OCI-M2 (cell line): Measurements from ENCODE around the gene USP6NL.

Source experiments
- DNase-seq: peaks from one replicate; lab custom pipeline; 2025; ENCODE audit not compliant: unreplicated experiment; lab: John Stamatoyannopoulos, UW

Gene USP6NL

DNA sequence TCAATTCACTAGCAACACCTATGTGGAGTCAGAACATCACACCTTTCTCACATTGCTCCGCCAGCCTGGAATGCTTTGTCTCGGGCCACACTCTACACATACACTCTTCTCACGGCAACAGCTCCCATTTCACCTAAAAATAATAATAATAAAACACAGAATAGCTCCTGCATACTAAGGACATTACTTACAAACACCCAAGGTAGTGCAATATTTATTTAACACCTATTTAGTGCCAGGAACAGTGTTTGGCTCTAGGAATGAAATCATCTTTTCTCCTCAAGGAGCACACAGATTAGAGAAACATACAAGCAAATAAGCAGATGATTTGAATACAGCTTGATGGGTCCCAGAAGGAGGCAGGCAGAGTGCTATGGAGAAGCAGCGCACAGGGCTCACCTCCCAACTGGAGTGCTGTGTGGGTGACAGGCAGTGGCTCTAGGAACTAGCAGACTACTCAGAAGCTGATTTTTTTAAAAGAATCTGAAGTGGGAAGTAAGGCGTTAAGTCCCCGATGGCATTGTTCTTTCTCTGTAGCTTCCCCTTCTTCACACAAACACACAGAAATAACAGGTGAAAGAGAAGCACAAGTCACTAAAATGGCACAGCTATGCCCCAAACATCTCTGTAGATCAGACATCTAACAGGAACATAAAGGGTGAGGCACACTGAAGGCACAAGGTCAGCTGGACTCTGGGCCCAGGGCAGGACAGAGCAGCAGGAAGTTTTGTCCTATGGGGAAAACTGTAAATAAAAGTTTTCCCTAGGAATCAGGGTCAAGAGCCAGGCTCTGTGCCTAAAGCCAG is 16.7 kb downstream of the USP6NL start:
- DNase-seq: no peak

DNA sequence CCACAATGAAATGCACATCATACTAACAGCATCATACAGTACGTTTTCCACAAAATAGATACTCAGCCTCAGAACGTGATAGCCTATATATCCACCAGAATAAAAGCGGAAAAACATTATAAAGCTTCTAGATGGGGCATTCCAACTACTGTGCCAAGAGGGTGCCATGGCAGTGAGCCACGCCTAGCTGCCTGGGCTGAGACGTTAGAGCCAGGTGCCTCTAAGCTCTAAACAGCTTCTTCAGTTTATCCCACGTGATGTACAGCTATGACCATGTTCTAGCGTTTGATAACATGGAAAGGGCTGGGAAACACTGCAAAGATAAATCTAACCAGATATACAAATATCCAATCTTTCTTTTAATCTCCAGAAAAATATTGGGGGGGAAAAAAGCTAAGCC is 17.8 kb downstream of the USP6NL start:
- DNase-seq: no peak

DNA sequence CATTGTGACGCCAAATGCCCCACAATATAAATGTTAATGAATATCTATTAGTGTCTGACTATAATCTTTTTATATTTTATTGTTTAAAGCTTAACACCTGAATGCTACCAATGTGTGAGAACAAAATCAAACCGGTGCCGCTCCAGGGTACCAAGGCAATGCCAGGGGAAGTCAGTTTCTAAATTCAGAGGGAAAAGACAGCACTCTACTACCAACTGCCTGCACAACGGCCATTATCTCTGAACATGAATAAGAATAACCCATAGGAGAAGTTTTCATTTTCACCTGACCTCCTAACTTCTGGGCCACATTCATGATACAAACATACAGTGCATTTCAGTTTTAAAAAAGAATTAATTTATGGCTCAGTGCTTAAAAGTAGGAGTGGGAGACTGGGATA is 21.7 kb downstream of the USP6NL start:
- DNase-seq: no peak

DNA sequence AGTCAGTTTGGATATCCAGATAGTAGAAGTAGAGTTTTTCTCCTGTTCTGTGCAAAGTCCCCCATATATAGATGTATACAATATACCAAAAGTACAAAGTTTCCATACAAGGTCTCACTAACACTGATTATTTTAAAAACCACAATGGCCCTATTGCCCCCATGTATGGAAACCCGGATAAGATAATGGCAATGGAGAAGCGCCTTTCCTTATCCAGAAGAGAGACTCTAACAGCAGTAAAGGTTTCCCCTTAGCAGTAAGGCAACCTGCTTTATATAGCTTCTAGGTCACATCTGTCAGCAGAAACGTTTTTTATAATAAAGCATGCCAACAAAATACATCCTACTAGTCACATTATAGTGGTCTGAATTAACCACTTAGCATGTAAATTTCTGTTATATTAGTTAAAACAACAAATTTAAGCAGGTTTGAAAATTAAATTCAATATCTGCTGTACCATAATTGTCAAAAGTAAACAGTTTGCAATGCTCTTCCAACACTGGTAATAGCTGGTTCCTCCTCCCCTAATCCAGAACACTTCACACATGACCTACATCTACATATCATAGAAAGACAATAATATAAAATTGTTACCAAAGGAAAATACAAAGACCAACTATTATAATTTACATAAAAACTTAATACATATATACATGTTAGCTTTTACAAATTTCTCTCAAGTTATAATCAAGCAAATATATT is 22.4 kb downstream of the USP6NL start:
- DNase-seq: no peak

DNA sequence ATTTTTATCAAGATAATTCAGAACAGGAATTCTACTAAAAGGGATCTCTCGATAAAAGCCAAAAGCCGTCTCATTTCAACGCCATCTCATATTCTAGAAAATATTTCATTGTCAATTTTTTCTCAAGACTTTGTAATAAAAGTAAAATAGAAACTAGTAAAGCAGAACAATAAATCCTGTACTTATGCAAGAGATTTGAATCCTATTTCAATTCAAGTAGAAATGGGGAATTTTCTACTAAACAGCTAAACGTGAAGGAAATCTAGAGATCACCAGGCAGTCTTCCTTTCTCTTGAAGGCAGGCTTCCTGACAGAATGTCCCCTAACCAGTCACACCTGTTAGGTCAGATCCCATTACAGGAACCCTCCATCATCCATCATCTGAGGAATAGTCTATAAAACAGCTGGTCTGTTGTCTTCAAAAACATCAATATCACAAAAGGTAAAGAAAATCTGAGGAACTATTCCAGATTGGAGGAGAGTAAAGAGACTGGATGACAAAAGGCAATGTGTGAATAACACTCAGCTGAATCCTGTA is 23.7 kb downstream of the USP6NL start:
- no peak for DNase-seq

DNA sequence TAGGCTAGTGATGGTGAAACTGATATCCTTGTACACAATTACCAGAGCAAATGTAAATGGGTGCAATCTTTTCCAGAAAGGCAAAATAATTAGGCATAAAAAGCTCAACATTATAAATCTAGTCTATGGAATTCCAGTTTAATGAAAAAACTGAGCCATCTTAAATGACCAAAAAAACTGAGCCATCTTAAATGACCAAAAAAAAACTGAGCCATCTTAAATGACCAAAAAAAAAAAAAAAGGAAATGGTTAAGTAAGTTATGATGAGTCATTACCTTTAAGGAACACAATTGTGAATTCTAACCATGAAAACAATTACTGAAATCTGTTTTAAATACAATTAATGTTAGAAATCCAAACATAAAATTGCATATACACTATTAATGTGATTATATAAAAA is 25.3 kb downstream of the USP6NL start:
- DNase-seq: no peak

DNA sequence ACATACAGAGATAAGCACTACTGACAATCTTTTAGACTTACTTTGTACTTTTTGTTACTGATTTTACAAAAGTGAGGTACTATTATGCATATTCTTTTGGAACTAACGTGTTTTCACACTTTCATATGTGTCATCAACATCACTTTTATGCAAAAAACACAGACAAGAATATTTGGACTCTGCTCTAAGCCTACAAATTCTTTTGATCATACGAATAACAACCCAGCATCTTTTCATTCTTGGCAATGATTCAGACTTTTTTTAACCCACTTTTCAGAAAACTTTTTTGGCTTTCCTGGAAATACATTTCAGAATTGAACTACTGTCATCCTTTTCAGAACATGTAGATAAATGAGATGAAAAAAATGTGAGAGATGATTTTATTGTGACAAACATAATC is 30.2 kb downstream of the USP6NL start:
- DNase-seq: no peak

DNA sequence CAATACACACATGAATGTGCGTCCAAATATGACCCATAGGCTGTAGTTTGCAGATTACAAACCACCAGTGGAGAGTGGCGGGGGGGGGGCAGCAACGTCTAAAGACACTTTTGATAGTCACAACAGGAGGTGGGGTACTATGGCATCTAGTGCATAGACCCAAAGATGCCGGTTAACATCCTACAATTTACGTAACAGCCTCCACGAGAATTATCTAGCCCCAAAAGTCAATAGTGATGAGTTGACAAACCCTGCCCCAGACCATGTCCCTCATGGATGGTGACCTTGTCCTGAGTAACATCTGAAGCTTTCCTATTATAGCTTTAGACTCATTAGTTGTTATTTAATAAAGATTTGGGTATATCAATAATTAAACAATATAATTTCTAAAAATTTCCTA is 31.6 kb downstream of the USP6NL start:
- DNase-seq: no peak

DNA sequence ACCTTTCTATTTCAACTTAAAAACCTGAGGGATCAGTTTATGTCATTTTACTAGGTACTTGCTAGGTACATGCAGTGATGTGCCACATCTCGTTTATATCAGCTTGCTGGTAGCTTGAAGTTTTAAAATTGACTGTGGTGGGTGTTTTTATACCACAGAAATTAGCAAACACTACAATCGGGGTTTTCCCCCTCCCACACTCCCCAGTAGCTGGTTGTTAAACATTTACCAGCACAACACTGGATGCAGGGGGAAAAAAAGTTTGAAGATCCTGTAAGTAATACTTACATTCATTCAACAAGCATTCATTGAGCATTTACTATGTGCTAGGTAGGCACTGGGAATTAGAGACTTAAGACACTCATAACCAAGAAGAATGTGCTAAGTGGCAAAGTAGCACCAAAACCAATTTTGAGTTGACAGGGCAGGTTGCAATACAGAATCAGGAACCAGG is 32.6 kb downstream of the USP6NL start:
- no peak for DNase-seq

DNA sequence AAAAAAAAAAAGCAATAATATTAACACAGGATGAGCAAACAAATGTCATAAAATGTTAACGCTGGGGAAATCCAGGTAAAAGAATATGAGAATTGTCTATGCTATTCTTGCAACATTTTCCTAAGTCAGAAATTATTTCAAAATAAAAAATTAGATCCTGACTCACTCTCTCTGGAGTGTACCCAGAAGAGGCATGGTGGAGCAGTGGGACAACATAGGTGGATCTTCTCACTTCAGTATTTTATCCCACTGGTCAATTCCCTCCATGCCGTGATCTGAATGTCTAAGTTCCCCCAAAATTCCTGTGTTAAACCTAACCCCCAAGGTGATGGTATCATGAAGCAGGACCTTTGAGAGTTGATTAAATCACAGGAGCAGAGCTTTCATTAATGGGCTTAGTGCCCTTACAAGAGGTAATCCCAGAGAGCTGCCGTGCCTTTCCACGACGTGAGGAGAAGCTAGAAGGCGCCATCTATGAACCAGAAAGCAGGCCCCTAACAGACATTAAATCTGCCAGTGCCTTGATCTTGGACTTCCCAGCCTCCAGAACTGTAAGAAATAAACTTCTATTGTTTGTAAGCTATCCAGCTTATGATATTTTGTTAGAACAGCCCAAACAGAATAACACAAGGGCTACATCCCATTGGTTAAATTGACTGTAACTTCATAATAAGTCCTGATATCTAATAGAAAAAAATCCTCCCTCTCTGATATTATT is 35.2 kb downstream of the USP6NL start:
- DNase-seq: no peak

DNA sequence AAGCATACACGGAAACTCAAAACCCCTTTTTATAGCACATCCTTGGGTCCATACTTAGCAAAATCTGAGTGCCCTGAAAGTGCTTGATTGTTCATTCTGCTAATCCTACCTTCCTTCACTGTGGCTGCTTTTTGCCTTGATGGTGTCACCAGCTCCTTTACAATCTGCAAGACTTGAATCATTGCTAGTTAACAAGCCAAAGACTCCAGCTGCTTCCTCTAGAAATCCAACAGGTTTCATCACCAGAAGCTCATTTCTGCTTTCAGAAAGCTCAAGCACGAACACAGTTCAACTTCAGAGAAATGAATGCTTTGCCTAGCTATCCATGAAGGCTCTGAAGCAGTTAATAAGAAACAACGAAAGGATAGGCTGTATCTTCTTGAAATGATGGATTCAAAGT is 38.0 kb downstream of the USP6NL start:
- DNase-seq: no peak

DNA sequence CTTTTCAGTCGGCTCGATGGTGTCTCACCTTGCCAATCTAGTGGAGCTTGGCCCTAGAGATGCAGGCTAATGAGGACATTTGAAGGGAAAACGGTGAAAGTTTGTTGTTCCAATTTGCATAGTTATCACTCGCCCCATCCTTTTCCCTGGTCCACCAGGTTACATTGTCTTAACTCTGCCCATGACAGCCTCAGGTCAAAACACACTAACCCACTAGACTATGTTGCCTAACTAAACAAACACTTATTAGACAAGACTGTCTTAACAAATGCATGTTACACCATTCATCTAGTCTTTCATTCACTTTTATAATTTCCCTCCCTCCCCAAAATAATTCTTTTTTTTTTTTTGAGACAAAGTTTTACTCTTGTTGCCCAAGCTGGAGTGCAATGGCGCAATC is 40.7 kb downstream of the USP6NL start:
- no peak for DNase-seq

DNA sequence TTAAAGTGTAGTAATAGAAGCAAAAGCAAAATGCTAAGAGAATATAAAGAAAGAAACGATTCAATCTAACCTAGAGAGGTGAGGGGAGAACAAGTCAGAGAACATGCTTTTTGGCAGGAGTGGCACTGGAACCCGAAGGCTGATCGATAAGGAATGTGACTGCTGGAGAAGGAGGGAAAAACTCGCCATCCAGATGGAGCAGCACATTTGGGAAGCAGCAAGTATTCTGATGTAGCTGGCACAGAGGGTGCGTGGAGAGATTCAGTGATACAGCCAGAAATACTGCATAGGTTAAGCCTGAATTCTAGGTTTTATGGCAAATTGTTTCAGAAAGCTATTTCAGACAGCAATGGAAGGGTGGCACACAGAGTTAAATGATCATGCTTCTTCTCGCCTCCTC is 42.0 kb downstream of the USP6NL start:
- DNase-seq: no peak

DNA sequence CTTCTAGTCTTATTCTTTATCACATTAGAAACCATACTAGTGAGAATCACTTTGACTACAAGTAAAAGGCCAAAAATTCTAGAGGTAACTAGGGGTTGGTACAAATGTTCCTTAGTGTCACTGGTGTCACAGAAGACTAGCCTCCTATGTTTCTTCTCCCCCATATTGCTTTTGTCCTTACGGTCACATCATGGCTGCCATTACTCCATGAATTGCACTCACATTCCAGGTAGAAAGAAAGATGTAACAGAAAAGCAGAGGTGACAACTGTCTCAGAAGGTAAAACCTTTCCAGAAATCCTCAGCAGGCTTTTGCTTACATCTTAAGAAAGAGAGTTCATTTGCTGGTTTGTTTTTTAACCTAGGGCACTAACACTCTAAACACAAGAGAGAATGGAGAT is 42.9 kb downstream of the USP6NL start:
- DNase-seq: no peak

DNA sequence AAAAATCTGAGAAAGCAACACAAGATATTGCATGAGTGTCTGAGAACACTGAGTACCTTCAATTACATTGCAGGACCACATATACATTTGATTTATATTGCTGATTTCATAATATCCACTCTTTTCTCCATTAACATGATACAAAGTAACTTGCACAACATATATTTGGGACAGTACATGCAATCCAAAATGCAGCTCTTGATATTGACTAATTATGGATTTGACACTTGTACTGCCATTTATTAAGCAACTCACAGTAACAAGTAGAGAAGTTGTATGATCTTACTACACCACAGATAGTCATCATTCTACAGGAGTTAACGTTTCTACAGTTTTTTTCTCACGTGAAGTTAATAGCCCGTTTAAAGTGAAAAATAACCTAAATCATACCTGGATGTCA is 46.7 kb downstream of the USP6NL start:
- no peak for DNase-seq

DNA sequence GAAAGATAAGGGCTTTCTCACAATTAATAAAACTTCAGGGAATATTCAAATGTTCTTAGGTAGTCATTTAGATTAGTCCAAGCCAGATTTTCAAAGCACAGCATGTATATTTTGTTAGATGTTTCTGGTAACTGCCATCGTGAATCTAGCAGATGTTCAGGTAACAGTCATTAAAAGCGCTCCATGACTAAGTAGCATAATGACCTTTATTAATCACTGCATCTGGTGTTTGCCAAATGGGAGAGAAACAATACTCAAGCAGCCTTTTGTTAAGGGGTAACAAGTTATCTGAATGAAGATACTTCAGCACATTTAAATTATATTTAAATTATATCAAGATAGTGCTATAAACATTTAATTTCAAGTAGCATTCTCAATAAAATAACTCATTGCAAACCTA is 47.5 kb downstream of the USP6NL start:
- no peak for DNase-seq

DNA sequence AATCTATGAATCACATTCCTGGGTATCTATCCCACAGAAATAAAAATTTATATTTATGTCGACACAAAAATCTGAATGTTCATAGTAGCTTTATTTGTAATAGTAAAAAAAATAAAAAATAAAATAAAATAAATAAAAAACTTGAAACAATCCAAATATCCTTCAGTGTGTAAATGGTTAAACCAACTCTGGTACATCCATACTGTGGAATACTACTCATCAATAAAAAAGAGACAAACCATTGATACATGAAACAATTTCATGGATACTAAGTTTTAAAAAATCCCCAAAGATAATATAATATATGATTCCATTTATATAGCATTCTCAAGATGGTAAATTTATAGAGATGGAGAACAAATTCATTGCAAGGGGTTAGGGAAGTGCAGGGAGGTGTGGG is 48.6 kb downstream of the USP6NL start:
- DNase-seq: no peak

DNA sequence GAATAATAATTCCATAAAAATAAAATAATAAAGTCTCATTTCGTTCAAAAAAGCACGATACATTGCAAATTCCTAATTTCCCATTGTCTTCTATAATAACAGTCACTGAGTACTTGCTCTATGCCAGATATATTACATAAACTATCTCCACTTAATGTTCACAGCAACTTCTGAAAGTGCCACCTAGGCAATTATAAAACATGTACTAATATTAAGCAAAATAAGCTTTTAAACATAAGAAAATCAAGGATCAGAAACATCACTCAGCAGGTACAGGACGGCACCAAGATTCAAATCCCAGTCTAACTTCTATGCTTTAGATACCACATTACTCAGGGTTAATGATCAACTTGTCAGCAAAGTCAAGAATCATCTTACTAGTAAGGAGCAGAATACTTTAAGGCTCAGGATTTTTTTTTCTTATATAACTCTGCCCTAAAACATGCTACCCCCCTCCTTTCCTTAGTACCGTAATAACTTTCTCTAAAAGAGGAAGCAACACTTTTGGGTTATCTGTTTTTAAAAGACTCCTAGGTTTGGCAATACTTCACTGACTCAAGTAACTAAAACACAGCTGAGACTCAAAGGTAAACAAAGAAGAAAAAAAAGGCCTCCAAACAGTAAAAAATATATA is 51.3 kb downstream of the USP6NL start:
- no peak for DNase-seq

DNA sequence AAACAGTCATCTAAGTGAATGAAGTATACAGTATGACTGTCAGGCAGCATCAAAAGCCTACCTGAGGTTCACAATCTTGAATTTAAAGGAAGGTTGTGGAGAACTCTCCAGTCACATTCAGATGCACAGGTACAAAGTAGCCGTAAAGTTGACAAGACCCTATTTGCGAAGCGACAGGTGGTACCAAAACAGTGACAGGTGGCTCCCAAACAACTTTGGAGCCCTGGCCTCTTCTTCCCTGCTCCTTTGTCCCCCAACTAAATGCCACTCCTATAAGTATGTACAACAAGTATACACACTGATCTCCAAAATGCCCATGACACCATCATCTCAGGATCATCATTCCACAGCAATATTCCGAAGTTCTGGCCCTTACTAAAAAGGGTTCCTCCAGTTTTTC is 53.5 kb downstream of the USP6NL start:
- DNase-seq: no peak

DNA sequence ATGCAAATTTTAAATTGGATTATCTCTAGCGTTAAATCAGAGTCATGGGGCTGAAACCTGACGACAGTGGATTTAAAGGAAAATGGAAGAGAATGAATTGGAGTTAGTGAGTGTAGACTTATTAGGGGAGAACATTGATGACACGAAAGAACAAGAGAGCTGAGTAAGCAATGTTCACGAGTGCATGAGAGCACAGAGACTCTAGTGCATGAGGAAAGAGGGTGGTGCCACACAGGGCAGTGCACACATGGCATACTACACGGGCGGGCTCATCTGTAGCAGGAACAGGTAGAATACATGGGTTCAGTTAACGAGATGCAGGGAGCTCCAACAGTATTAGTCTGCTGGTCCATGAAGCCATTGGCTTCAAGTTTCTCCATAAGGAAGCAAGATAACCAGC is 53.9 kb downstream of the USP6NL start:
- DNase-seq: no peak

DNA sequence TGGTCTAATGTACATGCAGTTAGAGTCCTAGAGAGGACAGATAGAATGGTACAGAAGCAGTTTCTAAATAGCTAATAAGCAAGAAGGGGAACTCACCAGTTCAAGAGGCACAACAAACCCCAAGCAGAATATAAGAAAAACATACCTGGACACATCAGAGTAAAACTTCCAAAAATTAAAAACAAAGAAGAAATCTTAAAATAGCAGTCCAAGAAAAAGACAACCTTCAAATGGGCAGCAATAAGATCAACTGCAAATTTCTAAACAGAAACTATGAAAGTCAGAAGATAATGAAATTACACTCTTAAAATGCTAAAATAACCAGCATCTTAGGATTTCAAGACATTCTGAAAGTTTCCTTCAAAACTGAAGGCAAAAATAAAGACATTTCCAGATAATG is 55.9 kb downstream of the USP6NL start:
- DNase-seq: no peak
